Neuron (in vitro differentiated cells): ENCODE data around the gene TMEM178A.

Source experiments
- H2AFZ ChIP-seq: one replicate; pipeline ENCODE4 v1.6.1; 2013; ENCODE audit warnings: low read depth, mild to moderate bottlenecking, inconsistent platforms, low read length, moderate library complexity
- H3K27me3 ChIP-seq: one replicate; pipeline ENCODE4 v1.6.1; 2013; ENCODE audit warnings: low read length; ENCODE audit not compliant: insufficient read depth
- H3K36me3 ChIP-seq: one replicate; pipeline ENCODE4 v1.6.1; 2013; ENCODE audit warnings: low read length; ENCODE audit not compliant: insufficient read depth
- H3K4me1 ChIP-seq: one replicate; pipeline ENCODE4 v1.6.1; 2013; ENCODE audit warnings: low read length; ENCODE audit not compliant: insufficient read depth
- H3K4me3 ChIP-seq: 2 replicates; pipeline ENCODE4 v1.5.1; 2013; ENCODE audit warnings: mild to moderate bottlenecking, low read length, moderate library complexity
- H3K9me3 ChIP-seq: one replicate; pipeline ENCODE4 v1.6.1; 2013; ENCODE audit warnings: low read length

The TMEM178A gene

DNA sequence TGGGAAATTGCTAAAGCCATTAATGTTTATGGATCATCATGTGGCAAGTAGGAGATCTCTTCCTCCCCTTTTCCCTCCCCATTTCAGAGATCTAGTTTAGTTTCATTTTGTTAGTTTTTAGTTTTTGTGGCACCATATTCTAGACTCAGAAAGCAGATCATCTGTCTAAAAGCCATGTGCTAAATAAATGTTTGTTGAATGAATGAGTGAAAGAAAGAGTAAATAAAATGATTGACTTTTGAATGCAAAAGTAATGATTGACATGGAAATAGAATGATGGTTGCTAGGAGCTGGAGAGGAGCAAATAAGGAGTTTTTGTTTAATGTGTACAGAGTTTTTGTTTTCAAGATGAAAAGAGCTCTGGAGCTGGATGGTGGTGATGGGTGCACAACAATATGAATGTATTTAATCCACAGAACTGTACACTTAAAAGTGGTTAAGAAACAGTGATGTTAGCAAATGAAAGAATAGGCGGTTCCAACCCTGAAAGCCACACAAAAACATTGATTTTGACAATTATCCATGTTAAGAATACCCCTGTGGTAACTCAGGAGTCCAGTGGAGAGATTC is 23.6 kb downstream of the TMEM178A start:
- H3K4me1 ChIP-seq: peaks cover 9% of the 10 kb centered on the region
- no peak overlapping the region for H3K4me3 ChIP-seq
- no peak overlapping the region for H2AFZ ChIP-seq
- H3K36me3 ChIP-seq: no peaks in the 10 kb centered on the region
- H3K9me3 ChIP-seq: peaks cover 3% of the 10 kb centered on the region
- no peaks in the 10 kb centered on the region for H3K27me3 ChIP-seq

DNA sequence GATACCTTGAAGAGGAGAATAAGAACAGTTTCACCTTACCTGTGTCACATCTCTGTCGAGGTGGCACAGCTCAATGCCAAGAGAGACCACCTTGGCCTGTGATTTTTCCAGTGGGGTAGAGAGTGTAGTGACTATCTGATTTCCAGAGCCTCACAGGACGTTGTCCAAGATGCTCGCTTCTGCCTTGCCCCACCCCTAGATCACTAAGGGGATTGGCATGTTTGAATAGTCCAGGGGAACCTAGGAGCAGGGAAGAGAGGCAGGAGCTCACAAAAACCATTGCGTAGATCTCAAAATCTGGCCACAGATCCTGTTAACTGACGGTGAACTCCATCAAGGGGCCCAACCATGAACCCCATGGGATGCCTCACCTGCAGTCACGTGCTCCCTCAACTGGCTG is 24.2 kb downstream of the TMEM178A start:
- H3K4me3 ChIP-seq: no peak overlapping the region
- no peaks in the 10 kb centered on the region for H3K36me3 ChIP-seq
- H3K4me1 ChIP-seq: peaks cover 12% of the 10 kb centered on the region
- no peaks in the 10 kb centered on the region for H3K27me3 ChIP-seq
- no peak overlapping the region for H2AFZ ChIP-seq
- H3K9me3 ChIP-seq: peaks cover 3% of the 10 kb centered on the region

DNA sequence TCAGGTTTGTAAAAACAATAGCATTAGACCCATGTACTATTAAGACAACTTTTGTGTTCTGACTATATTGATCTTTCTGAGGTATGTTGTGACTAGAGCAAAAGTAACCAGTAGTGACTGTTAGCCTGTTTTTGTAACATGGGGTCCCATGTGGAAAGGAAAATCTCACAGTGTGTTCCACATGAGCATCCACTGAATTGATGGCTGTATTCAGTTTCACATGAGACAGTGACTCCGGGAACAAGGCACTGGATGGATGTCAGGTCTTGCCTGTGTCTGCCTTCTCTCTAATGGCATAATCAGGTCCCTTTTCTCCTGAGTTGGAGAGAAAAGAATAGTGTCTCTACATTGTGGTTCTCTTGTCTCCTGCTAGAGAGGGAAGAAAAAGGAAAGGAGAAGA is 27.5 kb downstream of the TMEM178A start:
- H3K4me1 ChIP-seq: peaks cover 21% of the 10 kb centered on the region
- H3K36me3 ChIP-seq: no peaks in the 10 kb centered on the region
- H3K9me3 ChIP-seq: peaks cover 3% of the 10 kb centered on the region
- H3K4me3 ChIP-seq: no peak overlapping the region
- no peak overlapping the region for H2AFZ ChIP-seq
- H3K27me3 ChIP-seq: no peaks in the 10 kb centered on the region

DNA sequence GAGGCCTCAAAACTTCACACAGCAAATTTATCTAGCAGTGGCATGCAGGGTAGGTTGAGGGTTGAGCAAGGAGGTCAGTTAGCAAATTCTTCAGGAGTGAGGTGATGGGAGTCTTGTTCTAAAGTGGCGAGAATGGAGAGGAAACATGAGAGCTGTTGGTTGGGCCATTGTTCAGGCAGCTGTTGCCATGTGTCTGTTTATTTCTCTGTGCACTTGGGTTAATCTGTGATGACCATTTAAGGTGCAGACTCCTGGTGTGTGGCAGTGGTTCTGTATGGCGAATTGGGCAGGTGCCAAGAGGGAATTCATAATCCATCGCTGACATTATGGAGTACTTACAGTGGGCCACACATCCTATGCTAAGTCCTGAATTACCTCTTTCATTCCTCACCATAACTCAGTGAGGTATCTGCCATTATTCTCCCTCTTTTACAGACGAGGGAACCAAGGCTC is 30.4 kb downstream of the TMEM178A start:
- Histone ChIP-seq H3K36me3 (no peaks in the 10 kb centered on the region), H3K4me3 (no peak overlapping the region), H2AFZ (no peak overlapping the region), H3K9me3 (peaks cover 6% of the 10 kb centered on the region), H3K27me3 (no peaks in the 10 kb centered on the region), H3K4me1 (peaks cover 18% of the 10 kb centered on the region)

DNA sequence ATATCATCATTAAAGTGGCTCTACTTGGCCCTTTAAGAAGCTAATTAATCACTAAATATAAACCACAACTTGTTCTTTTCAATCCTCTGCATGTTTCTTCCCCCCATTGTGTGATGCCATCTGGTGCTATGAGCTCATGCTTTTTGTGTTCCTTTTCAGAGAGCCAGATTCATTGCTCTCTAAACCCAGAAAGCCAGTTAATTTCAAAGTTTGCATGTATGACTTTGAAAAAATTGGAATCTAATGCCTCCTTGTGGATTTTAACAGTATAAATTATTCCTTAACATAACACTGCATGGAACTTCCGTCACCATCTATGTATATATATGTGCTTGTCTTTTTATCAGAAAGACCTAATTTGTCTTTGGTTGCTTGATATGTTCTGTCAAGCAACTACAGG is 31.1 kb downstream of the TMEM178A start:
- Histone ChIP-seq H3K4me3 (no peak overlapping the region), H3K4me1 (peaks cover 18% of the 10 kb centered on the region), H3K9me3 (peaks cover 5% of the 10 kb centered on the region), H2AFZ (peak overlapping the region; percentile 21), H3K36me3 (no peaks in the 10 kb centered on the region), H3K27me3 (no peaks in the 10 kb centered on the region)

DNA sequence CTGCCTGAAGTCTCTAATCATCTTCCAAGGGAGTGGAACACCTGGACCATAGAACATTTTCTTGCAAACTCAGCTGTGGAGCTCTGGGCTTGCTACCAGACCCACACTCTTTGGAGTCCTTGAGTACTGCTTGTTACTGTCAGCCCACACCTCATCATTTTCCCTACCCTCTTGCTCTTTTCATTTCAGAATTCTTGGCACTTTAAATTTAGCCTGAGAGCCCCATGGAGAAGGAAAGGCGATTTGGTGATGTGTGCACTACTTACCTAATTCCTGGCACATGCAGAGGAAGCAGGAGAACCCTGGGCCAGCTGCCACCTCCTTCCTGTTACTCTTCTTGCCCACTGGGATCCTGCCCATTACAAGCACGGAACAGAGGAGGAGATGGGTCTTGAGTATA is 31.7 kb downstream of the TMEM178A start:
- H3K4me3 ChIP-seq: no peak overlapping the region
- H3K9me3 ChIP-seq: peaks cover 9% of the 10 kb centered on the region
- H3K4me1 ChIP-seq: peaks cover 18% of the 10 kb centered on the region
- H3K27me3 ChIP-seq: no peaks in the 10 kb centered on the region
- no peaks in the 10 kb centered on the region for H3K36me3 ChIP-seq
- no peak overlapping the region for H2AFZ ChIP-seq

DNA sequence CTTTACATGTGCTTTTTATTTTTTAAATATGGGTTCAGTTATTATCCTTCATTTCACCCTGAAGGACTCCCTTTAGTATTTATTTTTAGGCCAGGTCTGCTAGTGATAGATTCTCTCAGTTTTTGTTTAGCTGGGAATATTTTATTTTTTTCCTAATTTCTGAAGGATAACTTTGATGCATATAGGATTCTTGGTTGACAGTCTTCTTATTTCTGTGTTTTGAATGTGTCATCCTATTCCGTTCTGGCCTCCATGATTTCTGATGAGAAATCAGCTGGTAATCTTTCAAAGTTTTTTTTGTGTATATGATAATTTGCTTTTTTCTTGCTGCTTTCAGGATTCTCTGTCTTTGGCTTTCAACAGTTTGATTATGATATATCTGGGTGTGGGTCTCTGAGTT is 35.4 kb downstream of the TMEM178A start:
- H3K36me3 ChIP-seq: no peaks in the 10 kb centered on the region
- no peak overlapping the region for H2AFZ ChIP-seq
- peaks cover 6% of the 10 kb centered on the region for H3K4me1 ChIP-seq
- H3K9me3 ChIP-seq: peaks cover 9% of the 10 kb centered on the region
- no peaks in the 10 kb centered on the region for H3K27me3 ChIP-seq
- H3K4me3 ChIP-seq: no peak overlapping the region

DNA sequence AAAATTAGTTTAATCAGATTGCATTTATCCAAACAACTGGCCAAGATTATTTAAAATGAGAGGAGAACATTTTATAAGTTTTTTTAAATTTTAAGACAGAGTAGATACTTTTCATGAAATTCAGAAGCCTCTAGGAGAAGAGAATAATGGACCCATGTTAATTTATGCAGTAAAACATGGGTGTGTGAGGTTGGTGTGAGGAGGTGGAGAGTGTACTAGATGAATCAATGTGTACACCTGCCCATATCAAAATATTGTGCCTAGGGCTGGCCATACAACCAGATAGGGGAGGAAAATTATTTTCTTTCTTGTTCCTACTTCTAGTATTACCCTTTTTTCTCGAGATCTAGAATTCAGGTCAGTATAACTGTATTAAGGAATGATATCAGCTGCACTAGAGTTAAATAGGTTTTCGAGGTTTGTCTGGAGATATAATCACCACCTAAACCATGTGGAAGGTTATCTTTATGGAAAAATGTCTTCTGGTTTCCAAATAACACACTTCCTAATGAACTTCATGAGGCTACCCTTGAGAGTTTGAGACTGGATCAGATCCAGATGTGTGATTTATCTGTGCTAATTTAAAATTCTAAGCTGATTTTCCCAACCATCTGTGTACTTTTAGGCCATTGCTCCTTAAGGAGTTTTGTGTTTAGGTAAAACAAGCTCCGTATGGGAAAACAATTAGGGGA is 37.6 kb downstream of the TMEM178A start:
- Histone ChIP-seq H3K4me3 (no peak overlapping the region), H3K27me3 (no peaks in the 10 kb centered on the region), H3K9me3 (peaks cover 9% of the 10 kb centered on the region), H3K36me3 (peaks cover 4% of the 10 kb centered on the region), H2AFZ (no peak overlapping the region), H3K4me1 (no peaks in the 10 kb centered on the region)

DNA sequence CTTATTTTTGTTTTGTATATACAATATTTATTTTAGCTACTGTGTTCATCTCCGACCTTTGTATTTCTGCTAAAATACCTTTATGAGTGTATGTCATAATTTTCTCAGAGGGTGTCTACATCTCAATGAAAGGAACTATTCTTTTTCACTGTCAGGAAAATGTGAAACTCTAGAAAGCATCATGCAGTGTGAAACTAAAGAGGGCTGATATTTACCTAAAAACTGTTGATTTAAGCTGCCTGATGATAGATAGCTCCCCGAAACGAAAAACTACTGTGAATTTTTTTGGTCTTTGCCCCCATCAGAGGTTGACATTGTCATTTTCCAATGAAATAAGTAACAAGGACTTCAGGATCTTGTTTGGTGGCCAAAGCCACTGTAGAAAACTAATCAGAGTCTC is 38.8 kb downstream of the TMEM178A start:
- no peaks in the 10 kb centered on the region for H3K4me1 ChIP-seq
- no peak overlapping the region for H2AFZ ChIP-seq
- peaks cover 11% of the 10 kb centered on the region for H3K9me3 ChIP-seq
- H3K4me3 ChIP-seq: no peak overlapping the region
- peaks cover 8% of the 10 kb centered on the region for H3K36me3 ChIP-seq
- no peaks in the 10 kb centered on the region for H3K27me3 ChIP-seq

DNA sequence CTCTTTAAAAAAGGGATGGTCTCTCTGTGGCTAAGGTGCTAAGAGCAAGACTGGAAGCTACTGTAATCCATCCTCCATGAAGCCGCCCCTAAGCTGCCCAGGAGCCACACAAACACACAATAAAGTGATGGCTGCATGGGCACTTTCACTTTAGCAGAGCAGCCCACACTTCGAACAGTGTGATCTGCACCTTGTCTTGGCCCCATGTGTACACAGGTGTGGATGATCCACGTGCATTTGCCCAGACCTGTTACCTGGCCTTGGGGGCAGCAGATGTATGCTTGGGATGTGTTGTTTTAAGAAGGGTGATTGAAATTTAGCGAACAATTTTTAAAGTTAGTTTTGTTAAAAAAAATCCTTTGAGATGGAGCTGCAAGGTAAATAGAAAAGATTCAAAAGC is 39.9 kb downstream of the TMEM178A start:
- H2AFZ ChIP-seq: no peak overlapping the region
- peaks cover 8% of the 10 kb centered on the region for H3K36me3 ChIP-seq
- peaks cover 11% of the 10 kb centered on the region for H3K9me3 ChIP-seq

DNA sequence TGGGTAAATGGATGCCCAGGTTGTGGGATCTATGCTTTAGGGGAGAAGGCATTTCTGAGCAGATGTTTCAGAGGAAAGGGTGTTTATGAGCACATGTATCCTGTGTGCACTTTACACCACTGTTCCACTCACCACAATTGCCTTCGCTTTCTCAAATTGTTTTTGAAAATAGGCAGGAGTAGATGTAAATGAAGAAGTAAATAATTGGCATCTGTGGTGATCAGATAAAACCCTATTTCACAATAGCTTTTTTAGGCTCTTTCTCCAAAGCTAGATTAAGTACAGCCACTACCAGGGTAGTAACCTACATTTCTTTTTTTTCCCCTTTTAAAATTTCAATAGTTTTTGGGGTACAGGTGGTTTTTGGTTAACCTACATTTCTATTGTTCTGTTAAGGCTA is 40.6 kb downstream of the TMEM178A start:
- H3K9me3 ChIP-seq: peaks cover 11% of the 10 kb centered on the region
- H2AFZ ChIP-seq: no peak overlapping the region
- H3K4me3 ChIP-seq: no peak overlapping the region
- H3K27me3 ChIP-seq: no peaks in the 10 kb centered on the region
- peaks cover 9% of the 10 kb centered on the region for H3K36me3 ChIP-seq
- no peaks in the 10 kb centered on the region for H3K4me1 ChIP-seq

More for the DNA sequence above, 39.9 kb downstream of the TMEM178A start:
- H3K4me1 ChIP-seq: no peaks in the 10 kb centered on the region
- H3K27me3 ChIP-seq: no peaks in the 10 kb centered on the region
- no peak overlapping the region for H3K4me3 ChIP-seq

DNA sequence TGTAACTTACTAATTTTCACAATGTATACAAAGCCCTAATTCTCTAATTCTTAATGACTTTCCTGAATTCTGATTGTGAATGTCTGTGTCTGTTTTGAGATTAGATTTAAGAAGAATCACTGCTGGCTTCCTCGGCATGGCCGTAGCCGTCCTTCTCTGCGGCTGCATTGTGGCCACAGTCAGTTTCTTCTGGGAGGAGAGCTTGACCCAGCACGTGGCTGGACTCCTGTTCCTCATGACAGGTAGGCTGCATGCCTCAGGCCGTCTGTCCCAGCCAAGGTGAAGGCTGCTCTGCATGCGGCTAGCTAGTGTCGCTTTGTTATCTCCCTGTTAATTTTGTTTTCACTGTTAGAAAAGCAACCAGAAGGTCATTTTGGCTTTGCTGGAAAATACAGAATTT is 41.2 kb downstream of the TMEM178A start:
- Histone ChIP-seq H3K4me1 (no peaks in the 10 kb centered on the region), H3K27me3 (no peaks in the 10 kb centered on the region), H3K36me3 (peaks cover 11% of the 10 kb centered on the region), H2AFZ (no peak overlapping the region), H3K9me3 (peaks cover 11% of the 10 kb centered on the region), H3K4me3 (no peak overlapping the region)

DNA sequence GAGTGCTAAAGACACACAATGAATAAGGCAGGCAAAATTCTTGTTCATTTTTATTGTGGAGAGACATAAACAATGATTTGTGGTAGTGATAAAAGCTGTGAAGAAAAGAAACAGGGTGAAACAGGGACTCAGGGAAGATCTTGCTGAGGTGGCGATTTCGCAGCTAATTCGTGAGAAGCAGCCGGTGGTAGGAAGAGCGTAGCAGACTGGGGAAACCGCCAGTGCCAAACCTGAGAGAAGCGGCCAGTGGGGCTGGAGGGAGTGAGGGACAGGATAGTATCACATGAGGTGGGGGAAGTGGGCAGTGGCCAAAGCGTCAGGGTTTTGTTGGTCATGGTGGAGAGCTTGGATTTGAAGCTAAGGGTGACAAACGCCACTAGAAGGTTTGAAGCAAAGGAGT is 42.3 kb downstream of the TMEM178A start:
- Histone ChIP-seq H2AFZ (no peak overlapping the region), H3K27me3 (no peaks in the 10 kb centered on the region), H3K9me3 (peaks cover 7% of the 10 kb centered on the region), H3K4me3 (no peak overlapping the region), H3K36me3 (peaks cover 11% of the 10 kb centered on the region), H3K4me1 (no peaks in the 10 kb centered on the region)

DNA sequence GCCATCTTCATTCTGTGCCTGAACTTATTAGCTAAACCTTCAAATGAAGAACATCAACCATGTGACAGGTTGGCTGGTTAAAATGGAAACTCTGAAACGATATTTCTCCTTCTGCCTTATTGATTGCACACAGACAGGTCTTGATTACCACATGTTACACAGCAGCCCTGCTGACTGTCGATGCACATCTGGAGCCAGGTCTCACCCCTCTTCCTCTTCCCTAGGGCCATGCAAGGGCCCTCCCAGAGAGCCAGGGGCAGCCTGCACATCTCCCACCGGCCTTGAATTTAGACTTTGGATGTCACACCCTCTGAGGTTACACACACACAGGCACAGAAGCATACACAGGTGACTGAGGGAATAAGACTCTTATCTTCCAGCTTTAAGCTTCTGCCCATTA is 45.1 kb downstream of the TMEM178A start:
- Histone ChIP-seq H3K4me1 (no peaks in the 10 kb centered on the region), H2AFZ (no peak overlapping the region), H3K9me3 (peaks cover 7% of the 10 kb centered on the region), H3K4me3 (no peak overlapping the region), H3K27me3 (no peaks in the 10 kb centered on the region), H3K36me3 (peaks cover 12% of the 10 kb centered on the region)
